ENCODE data around the gene CCL25. TPM values are rescaled to one million over a fixed set of nuclear protein-coding genes. Genes with fewer than 3 reads are reported as not detected.

Gene CCL25
- total and polyA plus RNA-seq, 2 of the 4 experiments (the other 2 are of a cell fraction): not detected

GRCh38 chr19:8081569-8082550, 29.3 kb downstream of the CCL25 start:
- Histone ChIP-seq H3K4ac (ENCODE audit: low read depth, low read length) (no peak overlapping the region), H3K27ac (ENCODE audit: insufficient read depth, low read length) (no peak overlapping the region), H3K4me3 (ENCODE audit: insufficient read depth, low read depth, low read length) (no peak overlapping the region), H4K20me1 (ENCODE audit: insufficient read depth, low read length) (no peaks in the 10 kb centered on the region), H3K79me1 (ENCODE audit: low read depth in 1 of 2, low read length in 2 of 2) (no peaks in the 10 kb centered on the region), H2AK5ac (ENCODE audit: low read depth, low read length) (no peak overlapping the region), H2BK15ac (ENCODE audit: low read depth, low read length) (no peak overlapping the region), H4K5ac (ENCODE audit: low read depth, low read length) (no peak overlapping the region), H3K9me3 (ENCODE audit: control insufficient read depth, insufficient read depth, low read length) (no peaks in the 10 kb centered on the region), H3K9me1 (ENCODE audit: insufficient read depth, low read length) (no peaks in the 10 kb centered on the region), H4K91ac (ENCODE audit: insufficient read depth, low read depth, low read length) (no peak overlapping the region), H3K56ac (ENCODE audit: extremely low read depth, insufficient read depth, low read length) (no peak overlapping the region; the same call in 1 of the 2 replicates), H2AFZ (replicated peaks; ENCODE audit: low read length, poor library complexity) (no peak overlapping the region), H3K9ac (ENCODE audit: low read depth, low read length) (no peak overlapping the region), H2BK120ac (ENCODE audit: low read depth, low read length) (no peak overlapping the region), H3K36me3 (ENCODE audit: control insufficient read depth, insufficient read depth, low read length) (no peaks in the 10 kb centered on the region), H3K4me1 (ENCODE audit: control insufficient read depth, insufficient read depth, low read length) (no peaks in the 10 kb centered on the region), H4K8ac (ENCODE audit: low read depth in 2 of 2, low read length in 2 of 2) (no peak overlapping the region), H2BK20ac (ENCODE audit: low read depth, low read length) (no peak overlapping the region), H2AK9ac (replicated peaks; ENCODE audit: low read depth, low read length, poor library complexity) (no peak overlapping the region), H3K4me2 (ENCODE audit: low read depth, low read length) (no peak overlapping the region), H3K18ac (ENCODE audit: low read depth, low read length) (no peak overlapping the region), H3K14ac (replicated peaks; ENCODE audit: low read depth, low read length) (no peak overlapping the region), H3K27me3 (ENCODE audit: control insufficient read depth, insufficient read depth, low read length) (no peaks in the 10 kb centered on the region; the same call in 1 of the 2 replicates), H3K23ac (ENCODE audit: low read depth, low read length) (no peak overlapping the region), H2BK5ac (ENCODE audit: low read depth, low read length, poor library complexity, severe bottlenecking) (no peak overlapping the region)
- WGBS, 2 experiments (ENCODE audit: extremely low coverage in 2 of 2, insufficient read length in 1 of 2): 61% methylated on average over 2 of the region's 11 CpGs; no CpG with 5 or more reads in 1 of the 2 experiments
- POLR2A ChIA-PET (ENCODE audit: unreplicated experiment): no interaction called here
- DNase-seq (no peak), ATAC-seq (ENCODE audit: low read depth) (no peak)
- in situ Hi-C loops (cut with MboI; ENCODE audit: low sequenced_read_pairs): no loop called here
- no TSS peak for BruUV-seq (replicated peaks)
- intact Hi-C loops (cut with micrococcal nuclease): no loop called here
- dilution Hi-C loops (cut with HindIII; ENCODE audit: low sequenced_read_pairs, unreplicated experiment): no loop called here
- CTCF ChIA-PET: no interaction called here
- TF ChIP-seq CTCF (conservative IDR thresholded peaks at IDR 0.05; ENCODE audit: low read depth, low read length) (no peak), CEBPB (IDR thresholded peaks at IDR 0.05; ENCODE audit: low read depth, low read length) (peak; percentile 27)
